Lower leg skin (tissue), 3 donors: ENCODE results near the gene BBS9.

Experiments
- CTCF ChIP-seq, 3 donors: fragments of 450-650 bp; IDR thresholded peaks; one replicate each; pipeline ENCODE4 v1.5.1; 2016; ENCODE audit warnings: antibody characterized with exemption in 3 of 3, mild to moderate bottlenecking in 3 of 3, moderate library complexity in 2 of 3
- POLR2A ChIP-seq, 2 donors: fragments of 450-650 bp; IDR thresholded peaks; one replicate each; pipeline ENCODE4 v1.6.1; 2016 to 2017; ENCODE audit warnings: antibody characterized with exemption in 2 of 2, mild to moderate bottlenecking in 1 of 2, moderate library complexity in 1 of 2

- TF ChIP-seq POLR2A (IDR thresholded peaks at IDR 0.05) (no peak), CTCF (IDR thresholded peaks at IDR 0.05) (no peak)
These were observed 820 bp downstream of the BBS9 start for GRCh38 chr7:33130184-33130583.
